ENCODE measurements around the gene SLC23A2.
"Not testable (repeated sequence)": the region's sequence is repeated elsewhere in the genome, so short reads cannot be mapped to it uniquely, and the experiment has no call there.

SLC23A2 gene

DNA sequence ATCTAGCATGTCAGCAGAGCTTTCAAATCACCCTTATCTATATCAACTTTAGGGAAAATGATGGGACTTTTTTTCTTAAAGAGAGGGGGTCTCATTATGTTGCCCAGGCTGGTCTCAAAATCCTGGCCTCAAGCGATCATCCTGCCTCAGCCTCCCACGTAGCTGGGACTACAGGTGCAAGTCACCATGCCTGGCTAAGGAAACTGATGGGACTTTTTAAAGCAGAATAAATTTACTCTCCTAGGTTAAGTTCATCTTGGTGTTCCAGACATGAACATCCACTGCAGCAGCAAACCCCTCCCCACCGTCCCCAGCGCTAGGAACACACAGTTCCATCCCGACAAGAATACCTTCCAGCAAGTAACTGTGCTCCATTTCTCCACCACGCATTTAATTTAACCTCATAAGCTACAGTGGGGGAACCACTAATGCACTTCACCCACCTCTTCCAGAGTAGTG is 64.9 kb downstream of the SLC23A2 start:
- no peak for DNase-seq (ENCODE audit: low read depth)

DNA sequence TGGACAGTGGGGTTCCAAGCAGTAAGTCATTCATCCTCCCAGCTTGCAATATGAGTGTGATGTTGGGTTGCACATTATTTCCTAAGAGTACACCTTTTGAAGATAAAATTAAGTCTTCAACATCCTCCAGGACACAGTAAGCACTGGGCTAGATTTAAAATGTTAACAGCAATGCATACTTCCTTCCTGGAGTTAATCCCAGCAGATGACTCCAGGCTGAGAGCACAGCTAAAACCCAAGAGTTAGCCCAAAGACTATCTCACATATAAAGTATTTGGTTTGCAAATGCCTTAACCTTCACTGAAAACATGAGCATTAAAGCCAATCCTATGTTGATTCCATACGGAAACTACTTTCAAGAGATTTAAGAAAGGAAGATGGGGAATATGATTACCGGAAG is 69.2 kb downstream of the SLC23A2 start:
- DNase-seq (ENCODE audit: low read depth) = no peak

DNA sequence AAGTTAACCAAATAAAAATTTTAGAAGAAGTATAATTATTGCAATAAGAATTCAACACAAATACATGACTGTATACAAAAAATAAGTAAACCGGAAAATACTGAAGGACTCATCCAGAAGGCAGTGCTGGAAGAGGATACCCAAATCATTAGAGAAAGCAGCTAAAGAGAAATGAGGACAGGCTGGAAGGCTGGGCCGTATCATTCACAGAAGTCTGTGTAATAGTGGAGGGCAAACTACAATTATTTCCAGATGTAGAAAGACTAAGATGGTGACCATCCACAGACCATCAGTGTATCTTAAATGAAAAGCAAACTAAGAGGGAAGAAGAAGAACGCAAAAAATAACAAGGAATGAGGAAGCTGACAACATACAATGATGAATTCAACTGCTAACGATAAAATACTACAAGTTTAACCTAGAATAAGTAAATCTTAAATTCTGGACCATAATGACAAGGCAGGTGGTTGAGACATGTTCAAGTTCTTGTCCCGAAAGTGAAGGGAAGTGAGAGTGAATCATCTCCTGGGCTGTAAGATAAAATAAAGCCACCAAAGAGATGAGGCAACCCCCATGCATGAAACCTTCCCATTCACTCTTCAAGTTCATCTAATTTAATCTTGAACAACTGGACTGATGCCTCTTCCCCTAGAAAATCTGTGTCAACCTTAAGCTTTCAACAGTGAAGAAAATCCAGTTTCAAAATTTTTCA is 71.5 kb downstream of the SLC23A2 start:
- DNase-seq (ENCODE audit: low read depth) = no peak

GRCh38 chr20:4926531-4927156 is 74.7 kb downstream of the SLC23A2 start:
- DNase-seq (ENCODE audit: low read depth) = no peak

- no peak for DNase-seq (ENCODE audit: low read depth)
Measured at GRCh38 chr20:4925842-4926530, 75.3 kb downstream of the SLC23A2 start.

DNA sequence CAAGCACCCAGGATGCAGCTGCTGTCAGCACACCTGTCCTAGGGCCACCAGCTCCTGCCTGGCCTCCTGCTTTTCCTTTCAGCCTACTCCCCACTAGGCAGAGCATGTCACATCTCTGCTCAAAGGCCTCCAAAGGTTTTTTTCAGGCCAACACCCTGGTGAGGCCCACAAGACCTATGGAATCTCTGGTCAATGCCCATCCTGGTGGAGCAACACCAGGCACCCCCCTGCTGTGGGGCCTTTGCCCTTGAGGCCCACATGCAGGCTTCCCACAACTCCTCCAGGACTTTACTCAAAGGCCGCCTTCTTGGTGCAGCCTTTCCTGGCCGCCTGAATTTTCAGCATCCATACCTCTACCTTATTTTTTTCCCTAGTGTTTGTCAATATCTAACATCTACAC is 76.9 kb downstream of the SLC23A2 start:
- DNase-seq (ENCODE audit: low read depth) = no peak

GRCh38 chr20:4924032-4924431 is 77.3 kb downstream of the SLC23A2 start:
- DNase-seq (ENCODE audit: low read depth) = no peak

DNA sequence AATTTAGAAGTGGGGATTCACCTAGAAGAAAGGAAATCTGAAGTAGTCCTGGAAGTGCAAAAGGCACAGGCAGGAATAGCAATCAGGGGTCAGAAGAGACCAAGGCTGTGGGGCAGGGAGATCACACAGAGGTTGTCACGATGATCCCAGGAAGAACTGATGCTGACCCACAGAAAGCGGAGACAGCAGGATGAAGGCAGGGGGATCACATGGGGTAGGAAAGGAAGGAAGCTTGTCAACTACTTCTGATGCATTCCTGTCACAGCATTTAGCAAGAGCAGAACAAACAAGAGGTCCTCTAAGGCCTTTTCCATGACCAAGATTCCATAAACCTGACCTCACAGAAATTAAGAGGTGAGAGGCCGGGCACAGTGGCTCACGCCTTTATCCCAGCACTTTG is 79.1 kb downstream of the SLC23A2 start:
- DNase-seq (ENCODE audit: low read depth) = no peak

DNA sequence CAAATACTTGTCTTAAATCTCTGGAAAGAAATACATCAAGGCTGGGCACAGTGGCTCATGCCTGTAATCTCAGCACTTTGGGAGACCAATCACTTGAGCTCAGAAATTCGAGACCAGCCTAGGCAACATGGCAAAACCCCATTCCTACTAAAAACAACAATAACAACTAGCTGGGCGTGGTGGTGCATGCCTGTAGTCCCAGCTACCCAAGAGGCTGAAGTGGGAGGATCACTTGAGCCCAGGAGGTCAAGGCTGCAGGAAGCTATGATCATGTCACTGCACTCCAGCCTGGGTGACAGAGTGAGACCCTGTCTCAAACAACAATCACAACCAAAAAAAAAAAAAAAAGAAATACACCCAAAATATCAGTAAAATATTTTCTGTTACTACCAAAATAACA is 80.0 kb downstream of the SLC23A2 start:
- not testable (repeated sequence) for DNase-seq (ENCODE audit: low read depth)

DNA sequence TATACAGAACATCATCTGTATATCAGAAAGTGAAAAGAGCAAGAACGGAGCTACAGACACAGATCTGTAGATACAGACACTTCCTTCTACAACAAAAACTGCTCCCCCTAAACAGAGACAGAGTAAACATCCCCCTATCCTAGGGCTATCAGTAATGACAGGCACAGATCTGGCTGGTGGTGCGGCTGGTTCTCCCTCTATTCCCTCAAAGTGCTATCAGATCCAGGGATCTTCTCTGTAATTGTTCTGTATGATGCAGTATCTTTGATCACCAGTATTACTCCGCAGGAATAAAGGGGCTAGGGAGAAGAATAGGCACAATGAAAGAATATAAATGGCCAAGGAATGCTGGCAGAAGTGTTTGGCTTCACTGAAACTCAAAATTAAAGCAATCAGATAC is 80.7 kb downstream of the SLC23A2 start:
- no peak for DNase-seq (ENCODE audit: low read depth)

GRCh38 chr20:4920131-4920530 is 81.2 kb downstream of the SLC23A2 start:
- DNase-seq (ENCODE audit: low read depth) = no peak

DNA sequence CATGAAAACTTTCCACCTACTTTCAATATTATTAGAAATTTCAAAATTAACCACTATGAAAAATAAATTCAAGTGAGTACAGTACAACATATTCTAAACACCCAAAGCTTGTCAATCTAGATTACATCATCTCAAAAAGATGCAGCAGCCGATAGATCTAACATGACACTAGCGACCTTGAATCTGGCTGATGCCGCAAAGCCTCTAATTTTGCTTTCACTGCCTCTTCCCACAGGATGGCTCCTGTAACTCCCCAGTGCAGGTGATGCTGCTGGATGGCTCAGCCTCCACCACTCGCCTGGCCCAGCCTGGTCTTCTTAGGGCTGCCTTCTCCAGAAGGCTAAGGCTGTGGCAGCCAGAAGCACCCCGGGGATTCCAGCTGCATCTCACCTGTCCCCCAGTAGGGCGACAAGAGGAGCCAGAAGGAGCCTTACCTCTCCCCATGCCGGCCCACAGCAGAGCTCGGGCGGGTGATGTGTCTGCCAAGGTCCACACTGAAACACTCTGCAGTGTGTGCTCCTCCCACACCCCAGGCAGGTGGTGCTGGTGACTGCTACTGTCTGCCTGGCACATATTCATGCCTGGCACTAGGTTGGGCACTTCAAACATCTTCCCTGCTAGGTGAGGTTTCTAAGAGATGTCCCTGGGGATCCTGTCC is 82.1 kb downstream of the SLC23A2 start:
- no peak for DNase-seq (ENCODE audit: low read depth)

DNA sequence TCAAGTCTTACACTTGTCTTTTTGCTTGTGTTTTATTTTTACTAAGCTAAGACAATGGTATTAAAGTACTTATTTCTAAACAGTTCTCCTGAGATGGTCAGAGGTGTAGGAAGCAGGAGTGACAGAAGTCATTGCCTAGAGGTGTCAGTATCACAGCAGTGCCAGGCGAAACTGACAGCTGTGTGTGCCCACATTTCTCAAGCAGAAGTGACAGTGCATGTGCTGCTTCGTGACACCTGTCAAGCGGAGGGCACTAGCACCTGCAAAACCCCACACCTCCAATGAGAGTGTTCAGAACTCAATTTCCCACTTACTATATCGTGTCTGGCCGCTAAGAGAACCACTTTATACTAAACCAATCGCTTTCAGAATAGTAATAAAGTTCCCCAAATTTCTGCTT is 82.8 kb downstream of the SLC23A2 start:
- DNase-seq (ENCODE audit: low read depth) = no peak

DNA sequence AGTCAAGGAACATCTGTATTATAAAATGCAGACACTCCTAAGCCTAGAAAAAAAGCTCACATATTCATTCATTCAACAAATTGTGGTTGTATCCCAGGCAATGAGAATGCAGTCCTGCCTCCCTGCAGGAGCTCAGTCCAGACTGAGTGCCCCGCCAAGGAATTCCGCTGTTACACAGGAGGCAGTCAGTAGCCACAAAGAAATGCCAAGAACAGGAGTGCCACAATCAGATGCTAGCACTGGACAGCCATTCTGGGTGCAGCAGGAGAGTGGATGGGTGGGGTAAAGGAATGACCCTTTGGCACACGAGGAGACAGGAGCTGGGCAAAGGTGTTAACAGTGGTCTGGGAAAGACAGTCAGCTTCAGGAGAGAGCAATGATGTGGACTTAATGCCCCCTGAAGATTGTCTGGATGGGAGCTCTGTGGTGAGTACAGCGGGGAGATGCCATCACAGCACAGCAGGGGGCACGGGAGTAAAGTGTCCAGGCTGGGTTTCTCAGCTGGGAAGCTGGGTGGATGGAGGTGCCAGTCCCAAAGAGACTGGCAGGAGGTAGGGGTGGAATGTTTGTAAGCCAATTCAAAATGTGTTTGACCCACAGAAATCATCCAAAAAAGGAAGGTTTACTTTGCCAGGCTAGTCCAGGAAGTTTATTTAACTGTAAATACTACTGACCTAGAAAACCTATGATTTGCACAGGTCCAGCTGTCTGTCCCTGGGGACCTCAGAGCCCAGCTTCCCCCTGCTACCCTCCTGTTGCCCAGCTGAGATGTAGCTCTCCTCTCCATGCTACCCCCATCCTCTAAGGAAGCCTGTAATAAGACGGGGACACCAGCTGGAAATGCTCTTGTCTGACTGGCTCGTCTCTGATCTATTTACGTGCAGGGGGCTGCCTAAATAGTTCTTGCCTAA is 84.1 kb downstream of the SLC23A2 start:
- DNase-seq (ENCODE audit: low read depth) = no peak

DNA sequence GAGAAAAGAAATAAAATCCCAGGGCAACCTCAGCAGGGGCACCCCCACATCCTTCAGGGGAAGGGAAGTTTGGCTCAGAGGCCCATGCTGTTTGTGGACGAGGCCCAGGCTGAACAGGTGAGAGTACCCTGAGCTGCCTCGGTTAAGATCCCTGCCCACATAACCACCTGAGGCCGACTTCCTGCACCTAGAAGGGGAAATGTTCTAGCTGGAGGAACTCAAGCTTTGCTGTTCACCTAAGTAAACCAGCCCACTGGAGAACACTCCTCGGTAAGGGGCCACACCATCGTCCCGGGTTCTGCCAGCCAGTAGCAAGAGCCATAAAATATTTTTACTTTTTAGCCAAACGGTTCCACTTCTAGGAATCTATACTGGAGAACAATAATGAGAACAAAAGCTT is 88.2 kb downstream of the SLC23A2 start:
- DNase-seq (ENCODE audit: low read depth) = no peak

- DNase-seq (ENCODE audit: low read depth) = no peak
Measured at GRCh38 chr20:4912380-4913142, 88.7 kb downstream of the SLC23A2 start.

DNA sequence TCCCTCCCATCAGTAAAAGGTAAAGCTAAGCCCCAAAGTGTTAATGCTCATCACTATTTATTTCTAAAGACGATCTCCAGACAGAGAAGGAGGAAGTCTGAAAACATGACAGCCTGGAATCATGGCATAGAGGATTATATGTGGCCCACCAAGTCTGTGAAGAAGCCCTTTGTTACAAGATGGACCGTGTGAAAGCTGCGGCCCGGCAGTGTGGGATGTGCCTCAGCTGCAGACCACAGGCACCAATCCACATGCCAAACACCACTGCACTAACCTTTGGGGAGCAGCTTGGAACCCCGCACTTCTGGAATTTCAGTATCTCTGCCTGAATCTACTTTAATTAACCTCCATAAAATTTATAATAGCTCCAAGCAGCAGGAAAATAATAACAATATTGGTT is 90.4 kb downstream of the SLC23A2 start:
- DNase-seq (ENCODE audit: low read depth) = no peak

- no peak for DNase-seq (ENCODE audit: low read depth)
Measured at GRCh38 chr20:4905613-4906012, 95.7 kb downstream of the SLC23A2 start.

DNA sequence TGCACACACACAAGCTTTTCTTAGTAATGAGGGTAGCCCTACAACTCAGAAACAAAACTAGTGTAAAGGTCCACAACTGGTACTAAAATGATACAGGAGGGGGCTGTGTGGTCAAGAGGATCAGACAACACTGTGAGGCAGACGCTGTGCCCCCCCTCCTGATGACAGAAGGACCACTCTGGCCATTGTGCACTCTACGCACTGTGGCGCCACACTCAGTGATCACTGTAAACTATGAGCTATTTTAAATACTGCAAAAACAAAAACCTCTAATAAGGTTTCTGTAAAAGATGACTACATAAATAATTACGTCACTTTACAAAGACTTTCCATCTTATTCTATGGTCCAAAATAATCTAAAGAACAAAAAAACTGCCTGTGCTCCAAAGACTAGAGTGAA is 96.1 kb downstream of the SLC23A2 start:
- no peak for DNase-seq (ENCODE audit: low read depth)

GRCh38 chr20:4904127-4904860 is 97.0 kb downstream of the SLC23A2 start:
- no peak for DNase-seq (ENCODE audit: low read depth)
